ENCODE measurements around the gene AUTS2. TPM values are rescaled to one million over a fixed set of nuclear protein-coding genes. Genes with fewer than 3 reads are reported as not detected.
A peak's percentile ranks its signal among the peaks of the same experiment; 100 is the strongest.

The AUTS2 gene
- total RNA-seq, 1 experiment from 2014 or later = 256 TPM

GRCh38 chr7:69781412-69781846 lies 183.2 kb downstream of the AUTS2 start:
- Histone ChIP-seq H3K4me2 (ENCODE audit: insufficient read depth, insufficient read length, low read length) (no peak overlapping the region), H4K20me1 (ENCODE audit: control insufficient read depth, insufficient read depth, insufficient read length) (no peaks in the 10 kb centered on the region), H4K91ac (ENCODE audit: insufficient read length, low read depth, low read length) (no peak overlapping the region), H3T11ph (ENCODE audit: low read length) (no peak overlapping the region), H2BK12ac (ENCODE audit: insufficient read length, low read depth, low read length) (no peak overlapping the region), H3K23me2 (ENCODE audit: insufficient read length, low read depth, low read length, poor library complexity, severe bottlenecking) (no peaks in the 10 kb centered on the region), H2AFZ (ENCODE audit: low read length) (no peak overlapping the region), H3K27me3 (ENCODE audit: insufficient read depth, low read length) (no peaks in the 10 kb centered on the region), H2BK15ac (ENCODE audit: low read depth, low read length) (no peak overlapping the region), H3K56ac (ENCODE audit: insufficient read length, low read depth, low read length) (no peak overlapping the region), H2BK5ac (ENCODE audit: insufficient read length, low read length) (no peak overlapping the region), H2BK120ac (ENCODE audit: low read depth, low read length, poor library complexity, severe bottlenecking) (no peak overlapping the region), H3K79me1 (ENCODE audit: insufficient read depth, low read depth, low read length, poor library complexity, severe bottlenecking) (no peaks in the 10 kb centered on the region), H4K8ac (replicated peaks; ENCODE audit: insufficient read length, low read depth, low read length) (no peak overlapping the region), H3K14ac (ENCODE audit: insufficient read depth, low read length) (no peak overlapping the region), H3K23ac (ENCODE audit: insufficient read length, low read depth, low read length) (no peak overlapping the region), H2AK5ac (ENCODE audit: insufficient read length, low read length) (no peak overlapping the region), H3K4ac (ENCODE audit: low read depth, low read length) (no peak overlapping the region), H3K9me3 (ENCODE audit: control insufficient read depth, low read depth, low read length) (no peaks in the 10 kb centered on the region), H3K9ac (ENCODE audit: extremely low read depth, insufficient read length, low read length) (no peak overlapping the region), H4K5ac (ENCODE audit: insufficient read length, low read depth, low read length) (no peak overlapping the region), H3K79me2 (ENCODE audit: insufficient read depth, low read length) (no peaks in the 10 kb centered on the region; the same call in 1 of the 2 replicates), H2BK20ac (ENCODE audit: low read depth, low read length, poor library complexity, severe bottlenecking) (no peak overlapping the region), H3K4me1 (ENCODE audit: insufficient read depth, low read length) (no peaks in the 10 kb centered on the region; the same call in 1 of the 2 replicates), H3K27ac (ENCODE audit: insufficient read length, low read depth, low read length) (no peak overlapping the region), H3K18ac (ENCODE audit: insufficient read length, low read depth, low read length) (no peak overlapping the region)
- H3K36me3 Mint-ChIP-seq (ENCODE audit: insufficient read depth in 1 of 3, low read depth in 3 of 3) = no peaks in the 10 kb centered on the region
- no CpG with 5 or more reads among the region's 3 CpGs for WGBS (ENCODE audit: extremely low coverage, insufficient read length, low lambda C conversion rate)
- peak overlapping the region in 1 of 3 experiments; percentile 15; a peak in 1 of 7 replicates for H3K27ac Mint-ChIP-seq
- H3K27me3 Mint-ChIP-seq (ENCODE audit: low read depth) = peaks cover 1% of the 10 kb centered on the region; the same call in 1 of the 2 replicates
- H3K4me3 Mint-ChIP-seq = no peak overlapping the region
- peaks cover 0 to 1% of the 10 kb centered on the region in 2 experiments; a peak in 2 of 5 replicates for H3K9me3 Mint-ChIP-seq
- DNase-seq = no peak
- peaks cover 18 to 25% of the 10 kb centered on the region in 2 experiments for H3K4me1 Mint-ChIP-seq
- no peak for TF ChIP-seq CTCF (conservative IDR thresholded peaks at IDR 0.05)

Measured in H9 (cell line).